ENCODE results near the gene DES.

DES gene

DNA sequence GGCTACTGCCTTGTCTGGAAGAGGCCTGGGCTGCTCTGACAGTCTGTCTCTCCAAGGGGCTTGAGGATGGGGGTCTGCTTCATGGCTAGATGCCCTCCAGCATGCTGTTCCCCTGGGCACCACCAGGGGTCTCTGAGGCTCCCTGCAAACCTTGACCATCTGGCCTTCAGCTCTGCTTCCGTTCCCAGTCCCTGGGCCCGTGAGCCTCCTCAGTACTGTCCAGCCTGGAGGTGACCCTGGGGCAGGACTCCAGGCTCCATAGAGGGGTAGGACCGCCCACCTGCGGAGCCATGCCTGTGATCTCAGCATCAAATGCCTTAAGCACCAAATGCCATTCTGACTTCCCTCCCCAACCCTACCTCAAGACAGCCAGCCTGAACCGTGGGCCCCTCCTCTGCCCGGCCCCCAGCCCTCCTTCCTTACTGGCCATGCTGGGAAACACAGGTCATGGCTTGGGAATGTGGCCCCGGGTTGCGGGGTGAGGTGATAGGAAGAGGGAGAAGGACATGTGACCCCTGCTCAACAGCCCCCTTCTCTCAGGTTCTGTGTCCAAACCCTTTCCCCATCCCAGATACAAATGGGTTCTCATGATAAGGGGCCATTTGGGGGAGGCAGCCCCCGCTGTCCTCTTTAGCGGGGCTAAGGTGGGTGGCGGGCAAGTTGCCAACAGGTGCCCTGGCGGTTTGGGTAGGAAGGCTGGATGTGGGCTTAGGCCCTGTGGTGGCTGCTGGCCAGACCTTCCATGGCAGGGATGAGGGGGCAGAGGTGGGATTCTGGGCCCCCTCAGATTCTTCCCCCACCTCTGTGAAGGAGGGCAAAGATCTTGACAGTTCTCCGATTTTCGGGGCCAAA, 41.5 kb downstream of the DES start:
- DNase-seq = peak; percentile 55

DNA sequence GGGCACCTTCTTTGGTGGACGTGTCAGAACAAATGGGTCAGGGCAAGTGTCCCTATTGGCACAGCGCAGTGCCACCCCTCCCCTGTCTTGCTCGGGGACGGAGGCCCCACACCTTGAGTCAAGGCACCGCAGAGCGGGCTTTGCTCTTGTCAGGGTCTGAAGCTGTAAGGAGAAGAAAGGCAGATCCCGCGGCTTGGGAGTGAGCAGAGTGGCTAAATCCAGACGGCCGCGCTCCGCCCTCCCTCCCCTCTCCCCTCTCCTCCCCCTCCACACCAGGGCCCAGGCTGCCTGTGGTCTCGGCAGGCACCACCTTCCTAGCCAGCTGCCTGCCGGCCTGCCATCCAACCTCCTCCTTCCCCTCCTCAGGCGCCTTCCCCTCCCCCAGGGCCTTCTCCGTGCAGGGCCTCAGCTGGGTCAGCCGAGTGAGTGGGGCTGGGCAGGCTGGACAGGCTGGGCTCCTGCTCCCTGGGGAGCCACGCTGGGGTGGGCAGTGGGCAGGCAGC, 42.3 kb downstream of the DES start:
- no peak for DNase-seq

DNA sequence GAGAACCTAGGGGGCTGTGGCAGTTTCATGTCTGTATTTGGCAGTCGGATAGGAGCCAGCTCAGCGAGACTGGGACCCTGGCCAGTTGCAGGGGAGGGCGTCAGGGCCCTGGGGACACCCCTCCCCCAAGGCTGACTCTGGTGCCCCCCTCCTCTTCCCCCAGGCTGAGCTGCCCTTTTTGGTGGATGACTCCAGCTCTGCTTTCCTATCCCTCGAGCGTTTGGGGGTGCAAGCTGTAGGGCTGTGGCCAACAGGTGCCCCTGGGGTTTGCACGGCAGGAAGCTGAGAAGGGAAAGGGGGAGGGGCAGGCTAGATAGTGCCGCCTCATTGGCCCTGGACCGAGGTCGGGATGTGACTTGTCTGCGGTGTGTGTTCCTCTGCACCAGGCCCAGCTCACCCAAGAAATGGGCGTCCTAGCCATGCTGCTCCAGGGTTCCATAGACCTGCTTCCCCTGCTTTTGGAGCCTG, 42.9 kb downstream of the DES start:
- DNase-seq = no peak

DNA sequence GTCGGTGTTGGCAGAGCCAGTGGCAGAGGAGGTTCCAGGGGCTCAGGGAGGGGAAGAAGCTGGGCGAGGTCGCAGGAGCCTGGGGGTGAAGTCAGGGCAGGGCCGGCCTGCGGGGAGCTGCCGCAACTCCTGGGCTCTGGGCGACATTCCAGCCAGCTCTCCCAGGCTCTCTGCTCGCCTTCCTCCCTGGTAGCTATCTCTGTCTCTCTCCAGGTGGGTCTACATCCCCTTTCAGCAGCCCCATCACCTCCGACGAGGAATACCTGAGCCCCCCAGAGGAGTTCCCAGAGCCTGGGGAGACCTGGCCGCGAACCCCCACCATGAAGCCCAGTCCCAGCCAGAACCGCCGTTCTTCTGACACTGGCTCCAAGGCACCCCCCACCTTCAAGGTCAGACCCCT, 43.5 kb downstream of the DES start:
- no peak for DNase-seq

DNA sequence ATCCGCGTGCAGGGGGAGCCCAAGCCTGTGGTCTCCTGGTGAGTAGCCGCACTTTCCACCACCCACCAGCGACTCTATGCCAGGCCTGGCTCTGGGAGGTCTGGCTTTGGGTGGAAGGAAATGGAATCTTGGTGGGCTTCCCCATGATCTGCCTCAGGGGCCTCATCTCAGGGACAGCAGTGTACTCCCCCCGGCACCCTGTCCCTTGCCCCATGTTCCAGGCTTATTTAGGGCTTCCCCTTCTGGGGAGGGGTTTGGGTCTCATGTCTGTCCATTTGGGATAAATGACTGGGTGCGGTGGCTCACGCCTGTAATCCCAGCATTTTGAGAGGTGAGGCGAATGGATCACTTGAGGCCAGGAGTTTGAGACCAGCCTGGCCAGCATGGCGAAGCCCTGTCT, 44.2 kb downstream of the DES start:
- DNase-seq = no peak

DNA sequence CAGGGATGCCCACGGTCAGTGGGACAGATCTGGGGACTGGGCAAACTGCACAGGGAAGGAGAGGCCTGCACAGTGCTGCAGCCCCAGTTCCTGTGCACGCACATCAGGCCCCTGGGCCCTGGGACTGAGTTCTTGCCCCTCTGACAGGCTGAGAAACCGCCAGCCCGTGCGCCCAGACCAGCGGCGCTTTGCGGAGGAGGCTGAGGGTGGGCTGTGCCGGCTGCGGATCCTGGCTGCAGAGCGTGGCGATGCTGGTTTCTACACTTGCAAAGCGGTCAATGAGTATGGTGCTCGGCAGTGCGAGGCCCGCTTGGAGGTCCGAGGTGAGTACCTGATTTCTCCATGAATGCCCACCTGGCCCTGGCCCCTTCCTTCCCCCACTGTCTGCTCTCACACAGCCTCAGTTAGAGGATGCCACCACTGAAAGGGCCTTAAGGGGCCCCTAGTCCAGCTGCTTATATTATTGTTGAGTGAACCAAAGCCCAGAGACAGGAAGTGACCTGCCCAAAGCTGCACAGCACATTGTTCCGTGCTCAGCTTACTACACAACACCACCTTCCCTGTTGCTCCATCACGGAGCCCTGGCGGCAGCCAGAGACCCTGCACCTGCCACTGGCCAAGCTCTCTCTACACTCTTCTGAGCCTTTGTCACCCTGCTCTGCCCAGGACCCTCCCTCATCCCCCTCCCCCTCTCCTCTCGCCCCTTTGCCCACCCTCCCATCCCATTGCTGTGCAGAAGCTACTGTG, 46.3 kb downstream of the DES start:
- DNase-seq = no peak

DNA sequence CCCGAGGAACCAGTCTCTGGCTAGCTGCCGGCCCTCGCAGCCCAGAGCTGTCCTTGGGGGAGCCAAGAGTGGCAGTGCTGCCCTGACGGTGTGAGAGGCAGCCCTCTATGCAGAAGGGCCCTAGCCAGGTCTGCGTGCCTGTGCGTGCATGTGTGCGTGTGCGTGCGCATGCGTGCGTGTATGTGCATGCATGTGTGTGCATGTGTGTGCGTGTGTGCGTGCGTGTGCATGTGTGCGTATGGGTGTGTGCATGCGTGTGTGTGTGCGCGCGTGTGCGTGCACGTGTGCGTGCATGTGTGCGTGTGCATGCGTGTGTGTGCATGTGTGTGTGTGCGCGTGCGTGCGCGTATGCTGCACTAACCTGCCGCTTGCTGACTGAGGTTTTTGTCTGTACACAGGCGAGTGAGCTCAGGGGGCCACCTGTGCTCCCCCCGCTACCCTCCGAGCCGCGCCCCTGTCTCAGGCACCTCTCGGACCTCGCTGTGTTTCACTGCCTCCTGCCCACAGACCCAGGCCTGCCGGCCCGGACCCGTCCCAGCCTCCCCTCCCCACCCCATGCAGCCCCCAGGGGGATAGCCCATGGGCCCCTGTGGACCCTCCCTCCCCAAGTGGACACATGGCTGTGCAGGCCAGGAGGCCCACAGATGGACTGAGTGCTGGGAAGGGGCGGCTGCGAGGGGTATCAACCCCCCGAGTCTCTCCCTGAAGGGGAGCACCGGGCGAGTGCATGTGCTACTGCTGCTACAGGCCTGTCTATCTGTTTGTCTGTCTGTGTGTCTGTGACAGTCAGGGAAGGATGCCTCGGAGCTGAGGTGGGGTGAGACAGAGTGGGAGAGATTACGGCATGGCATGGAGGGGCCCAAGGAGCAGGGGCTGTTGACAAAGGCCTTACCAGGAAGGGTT, 47.7 kb downstream of the DES start:
- no peak for DNase-seq

DNA sequence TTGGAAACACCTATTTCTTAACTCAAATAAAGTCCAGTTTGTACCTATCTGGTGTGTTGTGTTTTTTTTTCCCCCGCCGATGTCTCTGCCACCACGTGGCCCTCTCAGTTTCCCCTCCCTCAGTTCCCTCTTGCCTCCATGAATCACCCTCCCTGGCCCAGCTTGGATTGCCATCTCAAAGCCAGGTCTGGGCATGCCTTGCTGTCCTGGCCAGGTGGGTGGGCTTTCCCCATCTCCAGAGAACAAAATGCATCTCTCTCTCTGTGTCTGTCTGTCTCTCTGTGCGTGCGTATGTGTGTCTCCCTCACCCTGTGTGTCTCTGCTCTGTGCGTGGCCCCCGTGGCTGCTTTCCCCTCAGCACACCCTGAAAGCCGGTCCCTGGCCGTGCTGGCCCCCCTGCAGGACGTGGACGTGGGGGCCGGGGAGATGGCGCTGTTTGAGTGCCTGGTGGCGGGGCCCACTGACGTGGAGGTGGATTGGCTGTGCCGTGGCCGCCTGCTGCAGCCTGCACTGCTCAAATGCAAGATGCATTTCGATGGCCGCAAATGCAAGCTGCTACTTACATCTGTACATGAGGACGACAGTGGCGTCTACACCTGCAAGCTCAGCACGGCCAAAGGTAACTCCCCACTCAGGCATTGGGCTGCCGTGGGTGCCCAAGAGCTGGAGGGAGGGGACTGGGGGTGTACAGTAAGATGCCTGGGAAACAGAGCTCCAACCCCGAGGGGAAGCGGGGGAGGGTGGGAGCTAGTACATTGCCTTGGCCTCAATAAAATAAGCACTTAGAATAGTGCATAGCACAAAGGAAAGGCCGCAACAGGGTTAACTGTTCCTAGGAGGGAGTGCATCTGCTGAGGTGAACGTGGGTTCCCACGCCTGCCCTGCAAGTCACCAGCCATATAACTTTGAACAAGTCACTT, 48.9 kb downstream of the DES start:
- DNase-seq = no peak

DNA sequence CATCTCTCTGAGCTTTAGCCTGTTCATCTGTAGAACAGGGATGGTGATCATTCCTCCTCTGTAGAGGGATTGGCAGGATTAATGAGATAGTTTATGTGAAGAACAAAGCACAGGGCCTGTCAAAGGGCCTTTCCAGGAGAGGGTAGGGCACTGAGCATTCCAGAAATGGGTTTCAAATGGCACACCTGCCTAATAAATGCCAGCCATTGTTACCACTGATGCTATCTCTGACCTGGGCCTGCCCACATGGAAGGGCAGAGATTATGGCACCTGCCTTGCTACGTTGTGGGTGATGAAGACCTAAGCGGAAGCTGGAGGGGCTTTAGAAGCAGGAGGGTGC, 49.5 kb downstream of the DES start:
- DNase-seq = no peak

DNA sequence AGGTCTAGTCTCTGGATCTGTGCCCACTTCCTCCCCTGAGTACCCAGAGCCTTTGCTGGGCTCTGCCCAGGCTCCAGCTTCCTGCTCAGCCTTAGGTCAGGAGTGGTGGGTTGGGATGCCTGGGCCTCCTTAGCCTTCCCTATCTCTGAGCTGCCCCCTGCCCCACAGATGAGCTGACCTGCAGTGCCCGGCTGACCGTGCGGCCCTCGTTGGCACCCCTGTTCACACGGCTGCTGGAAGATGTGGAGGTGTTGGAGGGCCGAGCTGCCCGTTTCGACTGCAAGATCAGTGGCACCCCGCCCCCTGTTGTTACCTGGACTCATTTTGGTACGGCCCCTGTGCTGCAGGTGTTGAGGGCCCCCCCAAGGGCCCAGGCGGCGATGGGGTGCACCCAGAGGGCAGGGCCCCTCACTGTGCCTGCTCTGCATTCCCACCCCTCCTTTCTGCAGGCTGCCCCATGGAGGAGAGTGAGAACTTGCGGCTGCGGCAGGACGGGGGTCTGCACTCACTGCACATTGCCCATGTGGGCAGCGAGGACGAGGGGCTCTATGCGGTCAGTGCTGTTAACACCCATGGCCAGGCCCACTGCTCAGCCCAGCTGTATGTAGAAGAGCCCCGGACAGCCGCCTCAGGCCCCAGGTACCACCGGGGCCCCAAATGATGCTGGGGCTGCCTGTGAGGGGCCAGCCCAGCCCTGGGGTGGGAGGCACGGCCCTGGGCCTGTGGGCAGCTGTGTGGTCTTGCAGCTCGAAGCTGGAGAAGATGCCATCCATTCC, 50.4 kb downstream of the DES start:
- DNase-seq = no peak

DNA sequence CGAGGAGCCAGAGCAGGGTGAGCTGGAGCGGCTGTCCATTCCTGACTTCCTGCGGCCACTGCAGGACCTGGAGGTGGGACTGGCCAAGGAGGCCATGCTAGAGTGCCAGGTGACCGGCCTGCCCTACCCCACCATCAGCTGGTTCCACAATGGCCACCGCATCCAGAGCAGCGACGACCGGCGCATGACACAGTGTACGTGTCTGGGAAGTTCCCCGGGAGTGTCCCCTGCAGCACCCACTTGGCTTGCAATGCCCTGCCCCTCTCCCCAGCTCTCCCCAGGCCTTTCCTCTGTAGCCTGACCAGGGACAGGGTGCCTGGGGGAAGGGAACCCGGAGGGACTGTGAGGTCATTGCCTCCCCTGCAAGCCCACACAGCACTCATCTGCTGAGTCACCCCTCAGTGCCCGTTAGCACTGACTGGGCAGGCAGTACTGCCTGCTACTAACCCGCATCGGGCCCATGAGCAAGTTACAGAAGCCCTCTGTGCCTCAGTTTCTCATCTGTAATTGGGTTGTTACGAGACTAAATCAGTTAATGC, 51.1 kb downstream of the DES start:
- DNase-seq = no peak

DNA sequence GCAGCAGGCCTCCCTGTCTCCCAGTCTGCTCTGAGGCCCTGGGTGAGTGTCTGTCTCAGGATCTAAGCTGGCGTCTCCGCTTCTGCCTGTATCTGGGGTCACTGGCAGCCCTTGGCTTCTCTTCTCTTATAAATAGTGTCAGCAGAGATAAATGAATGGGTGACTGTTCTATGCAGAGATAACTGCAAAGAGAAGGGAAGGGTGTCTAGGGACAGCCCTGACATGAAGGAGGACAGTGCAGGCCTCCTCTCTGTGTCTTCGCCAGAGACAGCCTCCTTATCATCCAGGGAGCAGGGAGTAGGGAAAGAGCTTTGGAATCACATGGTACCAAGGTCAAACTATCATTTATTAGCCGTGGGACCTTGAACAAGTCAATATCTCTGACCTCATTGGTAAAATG, 52.3 kb downstream of the DES start:
- no peak for DNase-seq

DNA sequence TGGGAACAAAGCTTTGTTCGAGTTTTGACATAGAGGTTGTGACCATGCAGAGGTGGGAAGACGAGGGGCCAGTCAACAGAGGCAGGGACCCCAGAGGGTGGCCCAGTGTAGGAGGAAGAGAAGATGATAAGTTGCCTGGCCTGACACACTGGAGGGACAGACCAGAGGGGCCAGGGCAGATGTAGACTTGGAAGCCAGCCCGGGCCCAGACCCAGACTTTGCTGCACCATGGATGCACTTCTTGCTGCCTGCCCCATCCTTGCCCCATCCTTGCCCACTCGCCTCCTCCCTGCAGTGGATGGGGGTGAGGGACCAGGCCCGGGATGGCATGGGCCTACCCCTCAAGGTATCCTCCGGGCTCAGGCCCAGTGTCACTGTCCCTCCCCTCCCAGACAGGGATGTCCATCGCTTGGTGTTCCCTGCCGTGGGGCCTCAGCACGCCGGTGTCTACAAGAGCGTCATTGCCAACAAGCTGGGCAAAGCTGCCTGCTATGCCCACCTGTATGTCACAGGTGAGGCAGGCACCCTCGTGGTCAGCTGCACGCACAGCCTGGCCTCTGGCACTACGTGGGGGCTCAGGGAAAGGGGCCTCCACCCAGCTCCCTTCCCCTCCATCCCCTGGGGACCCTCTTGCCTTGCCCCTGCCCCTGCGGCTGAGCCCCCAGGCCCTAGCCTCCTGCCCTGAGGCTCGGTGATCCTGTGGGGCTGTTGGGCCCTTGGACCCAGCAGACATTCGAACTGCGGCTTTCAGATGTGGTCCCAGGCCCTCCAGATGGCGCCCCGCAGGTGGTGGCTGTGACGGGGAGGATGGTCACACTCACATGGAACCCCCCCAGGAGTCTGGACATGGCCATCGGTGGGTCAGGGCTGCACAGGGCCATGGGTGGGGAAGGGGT, 53.5 kb downstream of the DES start:
- DNase-seq = no peak

DNA sequence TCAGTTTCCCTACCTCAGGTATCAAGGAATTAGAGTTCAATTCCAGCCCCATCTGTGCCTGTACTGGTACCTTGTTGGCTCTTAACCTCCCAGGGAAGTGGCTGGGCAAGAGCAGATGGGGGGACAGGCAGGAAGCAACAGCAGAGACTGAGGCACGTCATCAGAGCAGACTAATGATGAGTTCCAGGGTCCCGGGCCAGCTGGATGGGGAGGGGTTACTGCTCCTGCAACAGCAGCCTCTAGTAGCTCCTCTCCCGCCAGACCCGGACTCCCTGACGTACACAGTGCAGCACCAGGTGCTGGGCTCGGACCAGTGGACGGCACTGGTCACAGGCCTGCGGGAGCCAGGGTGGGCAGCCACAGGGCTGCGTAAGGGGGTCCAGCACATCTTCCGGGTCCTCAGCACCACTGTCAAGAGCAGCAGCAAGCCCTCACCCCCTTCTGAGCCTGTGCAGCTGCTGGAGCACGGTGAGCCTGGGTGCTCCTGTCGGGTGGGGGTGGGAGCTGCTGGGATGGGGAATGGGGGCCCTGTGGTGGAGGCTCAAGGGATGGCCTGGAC, 54.5 kb downstream of the DES start:
- no peak for DNase-seq

DNA sequence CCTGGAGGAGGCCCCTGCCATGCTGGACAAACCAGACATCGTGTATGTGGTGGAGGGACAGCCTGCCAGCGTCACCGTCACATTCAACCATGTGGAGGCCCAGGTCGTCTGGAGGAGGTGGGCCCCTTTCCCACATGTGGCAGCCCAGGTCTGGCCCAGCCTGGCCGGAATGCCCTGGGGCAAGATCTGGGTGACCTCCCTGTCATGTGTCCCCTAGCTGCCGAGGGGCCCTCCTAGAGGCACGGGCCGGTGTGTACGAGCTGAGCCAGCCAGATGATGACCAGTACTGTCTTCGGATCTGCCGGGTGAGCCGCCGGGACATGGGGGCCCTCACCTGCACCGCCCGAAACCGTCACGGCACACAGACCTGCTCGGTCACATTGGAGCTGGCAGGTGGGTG, 55.3 kb downstream of the DES start:
- no peak for DNase-seq

DNA sequence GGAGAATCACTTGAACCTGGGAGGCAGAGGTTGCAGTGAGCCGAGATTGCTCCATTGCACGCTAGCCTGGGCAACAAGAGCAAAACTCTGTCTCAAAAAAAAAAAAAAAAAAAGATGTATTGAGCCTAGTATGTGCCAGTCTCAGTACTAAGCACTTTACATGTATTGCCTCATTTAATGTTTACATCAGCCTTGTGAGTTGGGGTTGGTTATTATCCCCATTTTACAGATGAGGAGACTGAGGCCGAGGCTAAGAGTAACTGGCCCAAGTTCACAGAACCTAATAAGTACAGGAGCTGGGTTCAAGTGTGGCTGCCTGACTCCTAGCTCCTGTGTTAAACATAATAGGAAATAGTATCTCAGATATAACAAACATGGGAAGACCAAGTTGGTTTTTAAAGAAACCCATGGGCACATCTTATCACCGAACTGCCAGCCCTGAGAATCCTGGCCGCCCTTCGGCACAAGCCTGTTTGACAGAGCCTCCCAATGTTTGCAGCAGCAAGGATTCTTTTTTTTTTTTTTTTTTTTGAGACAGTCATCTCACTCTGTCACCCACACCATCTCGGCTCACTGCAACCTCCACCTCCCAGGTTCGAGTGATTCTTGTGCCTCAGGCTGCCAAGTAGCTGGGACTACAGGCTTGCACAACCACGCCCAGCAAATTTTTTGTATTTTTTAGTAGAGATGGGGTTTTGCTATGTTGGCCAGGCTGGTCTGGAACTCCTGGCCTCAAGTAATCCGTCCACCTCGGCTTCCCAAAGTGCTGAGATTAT, 56.3 kb downstream of the DES start:
- DNase-seq = no peak

DNA sequence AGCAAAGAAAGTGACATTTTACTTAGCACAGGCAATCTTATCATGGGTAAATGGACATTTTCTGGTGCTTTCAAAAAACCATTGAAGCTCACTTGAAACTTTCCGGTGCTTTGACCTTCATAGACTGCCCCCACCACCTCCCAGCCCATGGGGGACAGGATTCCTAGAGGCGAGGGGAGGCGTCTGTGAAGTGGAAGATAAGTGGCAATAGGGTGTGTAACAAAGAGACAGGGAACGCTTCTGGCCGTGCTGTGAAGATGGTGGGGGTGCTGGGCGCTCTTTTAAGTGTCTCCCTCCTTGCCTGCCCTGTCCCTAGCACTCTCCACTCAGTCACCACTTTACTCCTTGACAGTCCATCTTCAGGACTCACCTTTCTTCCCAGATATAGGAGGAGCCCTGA, 57.1 kb downstream of the DES start:
- no peak for DNase-seq
